Keratinocyte (primary cell): ENCODE measurements around the gene GPR63. TPM values are rescaled to one million over a fixed set of nuclear protein-coding genes. Genes with fewer than 3 reads are reported as not detected.

Experiments used
- DNase-seq: peaks from one replicate; pipeline ENCODE4 v3.0.0-alpha.2; 2011; ENCODE audit warnings: low read depth, missing footprints, low spot score
- FAIRE-seq: peaks from 2 replicates; lab custom pipeline; 2011; peaks lifted over from hg19 to GRCh38; lab: Jason Lieb, UNC
- H2AFZ ChIP-seq: 2 replicates; pipeline ENCODE4 v1.6.0; 2012; ENCODE audit warnings: low read length, control low read depth, inconsistent platforms; ENCODE audit not compliant: control insufficient read depth
- H3K27ac ChIP-seq: 2 replicates; pipeline ENCODE4 v1.5.1; 2011; ENCODE audit warnings: low read length; ENCODE audit not compliant: control insufficient read depth, insufficient read depth
- H3K27me3 ChIP-seq: 3 replicates; pipeline ENCODE4 v1.6.0; 2011; ENCODE audit warnings: low read length; ENCODE audit not compliant: control insufficient read depth, insufficient read depth; ENCODE audit errors: extremely low read depth
- H3K36me3 ChIP-seq, 2 experiments: 2 replicates in 1 of 2; 3 replicates in 1 of 2; pipeline ENCODE4 v1.5.1; 2011; ENCODE audit warnings: low read length in 2 of 2, mild to moderate bottlenecking in 1 of 2; ENCODE audit not compliant: control insufficient read depth in 2 of 2, insufficient read depth in 2 of 2; ENCODE audit errors: extremely low read depth in 1 of 2
- H3K4me1 ChIP-seq: 3 replicates; pipeline ENCODE4 v1.5.1; 2011; ENCODE audit warnings: low read length; ENCODE audit not compliant: control insufficient read depth, insufficient read depth; ENCODE audit errors: extremely low read depth
- H3K4me2 ChIP-seq: 3 replicates; pipeline ENCODE4 v1.6.0; 2011; ENCODE audit warnings: low read depth, low read length; ENCODE audit not compliant: control insufficient read depth, insufficient read depth; ENCODE audit errors: extremely low read depth
- H3K4me3 ChIP-seq, 3 experiments: fragments of 200-600 bp in 1 of 3; sonication (generic) in 1 of 3; 2 replicates in 2 of 3; 3 replicates in 1 of 3; pipeline ENCODE4 v1.5.1; 2011 to 2016; ENCODE audit warnings: low read length in 3 of 3, mild to moderate bottlenecking in 3 of 3, control low read depth in 2 of 3, inconsistent platforms in 1 of 3, low read depth in 1 of 3, mixed read lengths in 1 of 3, mixed run types in 1 of 3, moderate library complexity in 1 of 3; ENCODE audit not compliant: control insufficient read depth in 2 of 3, insufficient read depth in 2 of 3; ENCODE audit errors: extremely low read depth in 1 of 3
- H3K79me2 ChIP-seq: 2 replicates; pipeline ENCODE4 v1.6.0; 2012; ENCODE audit warnings: low read length; ENCODE audit not compliant: control insufficient read depth, insufficient read depth
- H3K9ac ChIP-seq: 3 replicates; pipeline ENCODE4 v1.6.0; 2011; ENCODE audit warnings: low read length; ENCODE audit not compliant: control insufficient read depth, insufficient read depth; ENCODE audit errors: extremely low read depth
- H3K9me1 ChIP-seq: 3 replicates; pipeline ENCODE4 v1.6.0; 2011; ENCODE audit warnings: low read length; ENCODE audit not compliant: control insufficient read depth, insufficient read depth; ENCODE audit errors: extremely low read depth
- H3K9me3 ChIP-seq: 2 replicates; pipeline ENCODE4 v1.5.1; 2012; ENCODE audit warnings: low read depth, low read length; ENCODE audit not compliant: control insufficient read depth
- H4K20me1 ChIP-seq: 3 replicates; pipeline ENCODE4 v1.6.0; 2011; ENCODE audit warnings: low read length; ENCODE audit not compliant: control insufficient read depth, insufficient read depth; ENCODE audit errors: extremely low read depth
- CTCF ChIP-seq, 3 experiments: IDR thresholded peaks in 1 of 3; conservative IDR thresholded peaks in 1 of 3; optimal IDR thresholded peaks in 1 of 3; 2 replicates in 2 of 3; 3 replicates in 1 of 3; pipeline versions ENCODE3 to v1.5.1; 2011; ENCODE audit warnings: low read length in 3 of 3, mild to moderate bottlenecking in 3 of 3, moderate library complexity in 2 of 3, control low read depth in 1 of 3, inconsistent platforms in 1 of 3; ENCODE audit not compliant: insufficient read depth in 2 of 3; ENCODE audit errors: extremely low read depth in 1 of 3
- EZH2 ChIP-seq: IDR thresholded peaks from one replicate; pipeline ENCODE4 v1.6.1; 2012; ENCODE audit warnings: inconsistent platforms, mild to moderate bottlenecking, low read length, moderate library complexity
- dilution Hi-C: fragments of 300-500 bp; cut with MboI; formaldehyde crosslinking; loops from one replicate; pipeline ENCODE4 v1.7.0; 2020; ENCODE audit warnings: low sequenced_read_pairs; ENCODE audit not compliant: extremely low pct_ligation_motif_present
- polyA plus RNA-seq, 5 experiments: library from polyadenylated mRNA; depleted of rRNA in 3 of 5; stranded (reverse) in 3 of 5; stranded (forward) in 1 of 5; unstranded in 1 of 5; fragments of >200 nt; gene quantifications; 1 replicate in 1 of 5; 2 replicates in 3 of 5; 3 replicates in 1 of 5; pipeline versions ENCODE4 v1.2.1 to v1.2.3, GENCODE V29; 2011 to 2012; ENCODE audit warnings: missing spikeins in 2 of 5, low read depth in 1 of 5, low replicate concordance in 1 of 5

GPR63 gene
- polyA plus RNA-seq, 1 donor (not counting 4 experiments of a cell fraction or from before 2014, with no cell fraction given) = 1.9 TPM

- Histone ChIP-seq H3K36me3 (no peaks in the 10 kb centered on the region), H4K20me1 (no peaks in the 10 kb centered on the region), H3K9ac (no peak overlapping the region), H3K4me2 (no peak overlapping the region), H3K27ac (no peak overlapping the region), H3K4me3 (no peak overlapping the region), H3K9me3 (no peaks in the 10 kb centered on the region), H3K9me1 (no peaks in the 10 kb centered on the region), H3K27me3 (no peaks in the 10 kb centered on the region), H3K79me2 (no peaks in the 10 kb centered on the region), H2AFZ (no peak overlapping the region), H3K4me1 (no peaks in the 10 kb centered on the region)
- TF ChIP-seq CTCF (optimal IDR thresholded peaks at IDR 0.05 in 1 of 3, IDR thresholded peaks at IDR 0.05 in 1 of 3, conservative IDR thresholded peaks at IDR 0.05 in 1 of 3; ENCODE audit: extremely low read depth in 1 of 3, insufficient read depth in 2 of 3, low read length in 3 of 3) (no peak), EZH2 (no peak)
- FAIRE-seq (no peak), DNase-seq (no peak)
- dilution Hi-C loops = no loop called here
These were observed 14.6 kb upstream of the GPR63 start for GRCh38 chr6:96851858-96852257.

GRCh38 chr6:96849615-96850014 lies 12.3 kb upstream of the GPR63 start:
- Histone ChIP-seq H3K4me3 (no peak overlapping the region), H3K4me2 (no peak overlapping the region), H4K20me1 (no peaks in the 10 kb centered on the region), H2AFZ (no peak overlapping the region), H3K9me1 (no peaks in the 10 kb centered on the region), H3K9me3 (no peaks in the 10 kb centered on the region), H3K27ac (no peak overlapping the region), H3K4me1 (no peaks in the 10 kb centered on the region), H3K79me2 (no peaks in the 10 kb centered on the region), H3K36me3 (no peaks in the 10 kb centered on the region), H3K27me3 (no peaks in the 10 kb centered on the region), H3K9ac (no peak overlapping the region)
- no peak for DNase-seq
- TF ChIP-seq CTCF (optimal IDR thresholded peaks at IDR 0.05 in 1 of 3, IDR thresholded peaks at IDR 0.05 in 1 of 3, conservative IDR thresholded peaks at IDR 0.05 in 1 of 3; ENCODE audit: extremely low read depth in 1 of 3, insufficient read depth in 2 of 3, low read length in 3 of 3) (no peak), EZH2 (no peak)
- dilution Hi-C loops = no loop called here
- FAIRE-seq = no peak
